HTR-8/SVneo (cell line): ENCODE measurements around the gene MRTO4.
A peak's percentile ranks its signal among the peaks of the same experiment; 100 is the strongest.
"Not testable (repeated sequence)": the region's sequence is repeated elsewhere in the genome, so short reads cannot be mapped to it uniquely, and the experiment has no call there.

ENCODE experiments used
- DNase-seq: peaks from one replicate; pipeline ENCODE4 v3.0.0; 2011; ENCODE audit warnings: low spot score, mixed read lengths; ENCODE audit not compliant: insufficient read length
- FAIRE-seq: peaks from 2 replicates; lab custom pipeline; 2011; peaks lifted over from hg19 to GRCh38; lab: Jason Lieb, UNC

The MRTO4 gene

DNA sequence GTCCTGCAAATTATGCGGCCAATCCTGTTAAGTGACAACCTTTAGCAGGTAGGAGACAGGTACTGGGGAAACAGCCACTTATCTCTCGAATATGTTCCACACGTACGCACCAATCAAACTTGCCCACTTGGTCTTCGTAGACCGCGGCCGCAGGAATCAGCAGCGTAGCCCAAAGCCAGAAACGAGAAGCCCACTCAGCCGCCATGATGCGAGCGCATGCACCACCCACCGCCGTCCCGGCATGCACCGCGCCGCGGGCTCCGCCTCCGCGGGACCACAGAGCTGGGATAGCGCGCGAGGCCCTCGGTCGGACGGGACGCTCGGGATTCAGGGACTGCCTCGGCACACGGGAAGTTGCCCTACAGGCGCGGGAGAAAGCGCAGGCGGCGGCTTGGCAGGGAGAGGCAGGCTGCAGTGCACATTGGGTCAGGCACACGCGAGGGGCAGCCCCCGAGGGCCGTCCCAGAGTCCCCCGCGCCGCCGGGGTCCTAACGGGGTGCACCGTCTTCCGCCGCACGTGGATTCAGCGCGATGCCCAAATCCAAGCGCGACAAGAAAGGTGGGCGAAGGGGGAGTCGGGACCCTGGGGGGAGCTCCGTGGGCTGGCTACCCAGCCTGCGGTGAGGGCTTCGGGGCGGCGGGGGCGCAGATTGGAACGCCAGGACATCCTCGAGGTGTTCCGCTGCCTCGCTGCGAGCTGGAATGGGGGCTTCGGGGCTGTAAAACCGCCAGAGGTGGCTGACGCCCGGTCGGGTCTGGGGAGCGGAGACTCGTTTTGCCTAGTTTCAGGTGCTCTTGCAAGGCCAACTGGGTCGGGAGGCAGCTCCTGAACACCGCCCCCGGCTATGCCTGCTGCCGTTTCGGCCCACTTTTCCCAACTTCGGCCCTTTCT lies at the start of gene MRTO4, which contains the start of gene EMC1:
Gene MRTO4, plus strand, starts transcription at position 501 of the 892 bp plus-strand sequence. Its CDS starts 31 bp downstream, at position 532.
Gene EMC1, minus strand, starts transcription at position 220 of the 892 bp plus-strand sequence. Its CDS starts 15 bp downstream, at position 205.
- DNase-seq (peak; percentile 80), FAIRE-seq (peak; percentile 69)

DNA sequence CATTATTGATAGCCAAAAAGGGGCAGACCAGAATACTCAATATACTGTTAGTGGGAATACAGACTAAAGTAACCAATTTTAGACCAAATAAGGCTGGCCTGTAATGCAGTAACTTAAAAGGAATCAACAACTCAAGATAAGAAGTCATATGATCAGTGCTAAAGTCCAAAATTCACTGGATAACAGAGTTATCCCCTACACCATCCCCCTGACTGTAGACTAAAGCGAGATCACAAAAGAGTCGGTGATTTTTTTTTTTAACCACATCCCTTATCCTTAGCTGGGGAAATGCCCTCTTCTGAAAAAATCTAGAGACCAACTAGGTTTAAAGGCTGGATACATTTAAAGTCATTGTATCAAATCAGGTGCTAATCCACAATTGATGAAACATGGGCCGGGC lies 49.2 kb upstream of the MRTO4 start:
- FAIRE-seq (no peak), DNase-seq (no peak)

DNA sequence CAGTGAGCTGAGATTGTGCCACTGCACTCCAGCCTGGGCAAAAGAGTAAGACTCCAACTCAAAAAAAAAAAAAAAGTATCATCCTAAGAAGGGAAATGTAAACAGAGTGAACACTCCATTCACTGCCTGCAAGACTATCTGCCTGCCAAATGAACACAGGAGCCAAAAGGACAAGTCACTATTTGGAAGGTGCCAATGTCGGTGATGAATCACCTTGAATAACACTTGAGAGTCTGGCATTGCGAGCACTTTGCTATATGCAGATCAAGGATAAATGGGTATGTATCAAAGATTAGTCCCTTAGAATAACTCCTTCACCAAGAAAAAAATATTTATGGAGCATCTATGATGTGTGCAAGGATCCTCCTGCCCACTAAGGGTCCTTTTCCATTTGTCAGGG lies 48.2 kb upstream of the MRTO4 start:
- DNase-seq, result no peak
- no peak for FAIRE-seq

- no peak for DNase-seq
- no peak for FAIRE-seq
These were observed 46.9 kb upstream of the MRTO4 start for GRCh38 chr1:19204446-19205266.

GRCh38 chr1:19205403-19205802 lies 46.2 kb upstream of the MRTO4 start:
- DNase-seq, result no peak
- FAIRE-seq, result no peak

DNA sequence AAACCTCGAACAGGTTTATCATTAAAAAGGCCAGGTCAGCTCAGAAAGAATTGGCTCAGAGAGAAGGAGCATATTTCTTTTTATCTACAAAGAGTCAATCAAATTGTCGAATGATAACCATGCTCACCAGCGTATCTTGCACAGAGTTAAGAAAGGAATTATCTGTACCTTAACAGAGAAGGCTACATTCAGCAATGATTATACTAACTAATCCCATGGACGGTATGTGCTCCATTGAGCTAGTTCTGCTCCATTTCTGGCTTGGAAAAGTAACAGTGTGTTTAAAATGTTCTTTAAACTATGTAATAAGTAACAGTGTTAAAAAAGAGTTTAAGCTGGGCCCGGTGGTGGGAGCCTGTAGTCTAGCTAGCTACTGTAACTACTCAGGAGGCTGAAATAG lies 45.8 kb upstream of the MRTO4 start:
- FAIRE-seq (no peak), DNase-seq (no peak)

- FAIRE-seq (no peak), DNase-seq (no peak)
These were observed 44.7 kb upstream of the MRTO4 start for GRCh38 chr1:19206947-19207346.

DNA sequence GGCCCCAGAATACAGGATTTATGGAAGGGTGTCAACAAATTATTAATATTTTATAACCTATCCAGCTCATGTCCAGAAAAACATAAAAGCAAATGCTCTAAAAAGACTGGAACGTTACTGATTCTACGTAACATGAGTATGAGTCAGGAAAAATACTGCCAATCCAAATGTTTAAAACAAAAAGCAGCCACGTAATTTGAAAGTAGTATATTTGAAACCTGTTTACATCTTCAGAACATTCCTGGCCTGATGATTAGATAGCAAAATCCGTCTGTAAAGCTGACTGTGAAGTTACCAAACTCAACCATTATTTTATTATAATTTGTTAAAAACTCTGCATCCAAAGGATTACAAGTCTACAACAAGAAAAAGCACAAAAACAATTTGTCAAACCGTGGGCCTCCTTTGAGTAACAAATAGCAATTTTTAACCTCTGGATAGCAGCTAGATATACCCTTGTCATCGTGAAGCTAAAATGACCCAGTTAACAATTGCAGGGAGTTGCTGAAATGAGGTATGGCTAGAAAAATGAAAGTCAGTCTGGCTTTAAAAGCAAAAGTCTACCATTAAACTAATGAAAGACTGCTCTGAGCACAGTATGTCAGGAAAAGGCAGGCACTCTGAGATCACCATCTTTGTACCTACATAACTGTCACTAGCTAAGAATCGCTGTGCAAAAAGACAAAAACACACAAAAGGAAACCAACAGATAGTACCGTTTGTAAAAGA lies 42.7 kb upstream of the MRTO4 start:
- FAIRE-seq (no peak), DNase-seq (no peak)

GRCh38 chr1:19209439-19209989 lies 42.1 kb upstream of the MRTO4 start:
- FAIRE-seq (no peak), DNase-seq (no peak)

- FAIRE-seq (peak; percentile 92), DNase-seq (peak; percentile 93)
These were observed 41.4 kb upstream of the MRTO4 start, which contains the start of gene UBR4 for GRCh38 chr1:19209990-19210771. UBR4 (minus strand) TSS chr1:19210266; CDS start chr1:19210248, 18 bp downstream.

DNA sequence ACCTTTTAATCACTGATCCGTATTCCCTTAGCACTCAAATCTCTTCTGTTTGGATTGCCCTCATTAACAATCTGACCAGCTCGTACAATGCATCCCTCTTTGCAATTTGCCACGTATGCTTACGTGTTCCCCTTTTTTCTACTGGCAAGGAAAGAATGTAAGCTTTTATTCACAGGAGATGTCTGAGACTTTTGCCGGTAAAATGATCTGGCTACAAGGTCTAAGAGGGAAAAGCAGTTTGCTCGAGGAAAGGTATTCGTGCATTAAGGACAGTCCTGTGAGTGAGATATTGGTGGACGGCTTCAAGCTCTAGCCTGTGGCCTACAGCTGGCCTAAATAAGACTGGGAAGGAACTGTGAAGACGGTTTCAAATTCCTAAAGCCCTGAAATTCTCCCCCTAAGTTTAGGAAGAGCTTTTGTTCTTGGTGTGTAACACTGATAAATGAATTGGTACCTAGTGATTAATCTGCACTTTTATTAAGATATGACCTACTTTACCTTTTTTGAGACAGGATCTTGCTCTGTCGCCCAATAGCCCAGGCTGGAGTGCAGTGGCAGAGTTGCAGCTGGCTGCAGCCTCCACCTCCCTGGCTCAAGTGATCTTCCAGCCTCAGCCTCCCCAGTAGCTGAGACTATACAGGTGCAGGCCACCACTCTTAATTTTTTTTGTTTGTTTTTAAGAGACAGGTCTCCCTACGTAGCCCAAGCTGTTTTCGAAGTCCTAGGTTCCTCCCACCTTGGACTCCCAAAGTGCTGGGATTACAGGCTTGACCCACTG lies 40.6 kb upstream of the MRTO4 start:
- FAIRE-seq, result no peak

GRCh38 chr1:19212167-19212566 lies 39.4 kb upstream of the MRTO4 start:
- FAIRE-seq (no peak), DNase-seq (no peak)

More for the DNA sequence above, 40.6 kb upstream of the MRTO4 start:
- DNase-seq, result no peak

GRCh38 chr1:19213580-19213979 lies 38.0 kb upstream of the MRTO4 start:
- FAIRE-seq (no peak), DNase-seq (no peak)

DNA sequence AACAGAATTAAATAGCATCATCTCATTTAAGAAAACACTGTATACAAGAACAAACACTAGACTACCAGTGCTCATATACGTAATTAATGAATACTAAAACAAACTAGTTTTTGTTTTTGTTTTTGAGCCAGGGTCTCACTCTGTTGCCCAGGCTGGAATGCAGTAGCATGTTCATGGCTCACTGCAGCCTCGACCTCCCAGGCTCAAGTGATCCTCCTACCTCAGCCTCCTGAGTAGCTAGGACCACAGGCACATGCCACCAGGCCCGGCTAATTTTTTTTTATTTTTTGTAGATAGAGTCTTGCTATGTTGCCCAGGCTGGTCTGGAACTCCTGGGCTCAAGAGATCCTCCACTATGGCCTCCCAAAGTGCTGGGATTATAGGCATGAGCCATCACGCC lies 35.0 kb upstream of the MRTO4 start:
- not testable (repeated sequence) for DNase-seq, FAIRE-seq

DNA sequence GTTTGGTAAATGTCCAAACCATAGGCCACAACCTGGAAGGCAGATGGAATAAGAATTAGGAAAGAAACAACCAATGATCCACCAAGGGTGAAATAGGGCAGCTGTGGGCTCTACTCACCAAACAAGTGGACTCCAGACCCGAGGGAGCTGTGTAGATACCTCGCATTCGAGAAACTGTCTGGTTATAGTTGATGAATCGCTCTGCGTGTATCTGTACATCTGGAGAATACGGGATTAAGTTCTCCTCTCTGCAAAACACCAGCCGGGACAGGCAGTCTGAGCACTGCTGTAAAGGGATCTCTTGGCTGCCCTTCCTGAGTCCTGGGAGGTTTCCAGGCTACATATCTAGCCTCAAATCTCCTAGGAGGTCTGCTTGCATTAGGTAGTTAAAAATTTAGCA lies 32.2 kb upstream of the MRTO4 start:
- DNase-seq, result no peak
- FAIRE-seq, result no peak

DNA sequence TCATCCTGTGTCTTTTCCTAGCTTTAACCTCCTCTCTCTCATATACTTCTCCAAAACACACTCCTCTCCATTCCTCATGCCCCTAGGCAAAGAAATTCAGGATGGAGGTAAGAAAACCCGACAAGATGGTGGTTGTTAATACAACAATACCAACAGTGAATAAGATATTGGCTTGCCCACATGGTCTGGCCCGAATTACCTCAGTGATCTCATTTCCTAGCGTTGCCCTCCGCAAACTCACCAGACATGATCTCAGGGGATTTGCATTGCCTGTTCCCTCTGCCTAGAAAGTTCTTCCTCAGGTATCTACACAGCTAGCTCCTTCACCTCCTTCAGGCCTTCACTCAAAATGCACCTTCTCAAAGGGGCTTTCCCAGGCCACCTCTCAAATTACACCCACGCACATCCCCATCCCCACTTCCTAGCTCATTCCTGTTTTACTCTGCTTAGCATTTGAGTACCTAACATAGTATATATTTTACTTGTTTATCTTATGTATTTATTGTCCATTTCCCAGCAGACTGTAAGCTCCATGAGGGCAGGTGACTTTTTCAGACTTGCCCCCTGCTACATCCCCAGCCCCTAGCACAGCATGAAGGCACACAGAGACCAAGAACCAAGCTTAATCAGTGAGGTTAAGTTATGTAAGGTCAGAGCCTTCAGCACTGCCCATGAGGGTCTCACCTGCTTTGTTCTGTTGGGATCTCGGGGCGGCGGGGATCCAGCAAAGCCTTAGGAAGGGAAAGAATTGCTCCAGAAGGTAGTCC lies 31.3 kb upstream of the MRTO4 start:
- FAIRE-seq, result no peak
- no peak for DNase-seq

DNA sequence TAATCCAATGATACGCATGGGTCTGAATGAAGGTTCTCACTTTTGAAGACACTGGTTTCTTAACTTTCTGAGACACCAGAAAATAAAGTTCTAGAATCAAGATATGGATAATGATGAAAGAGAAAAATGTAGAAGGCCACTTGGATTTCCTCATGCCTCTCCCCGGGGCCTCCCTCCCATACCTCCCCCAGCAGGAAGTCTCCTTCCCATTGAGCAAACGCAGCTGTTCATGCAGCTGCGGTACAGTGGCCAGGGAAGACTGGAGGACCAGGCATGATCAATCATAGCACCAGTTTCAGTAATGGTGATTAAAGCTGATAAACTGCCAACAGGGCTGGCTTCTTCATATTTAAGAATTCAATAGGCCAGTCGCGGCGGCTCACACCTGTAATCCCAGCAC lies 30.6 kb upstream of the MRTO4 start:
- no peak for DNase-seq
- FAIRE-seq, result no peak

DNA sequence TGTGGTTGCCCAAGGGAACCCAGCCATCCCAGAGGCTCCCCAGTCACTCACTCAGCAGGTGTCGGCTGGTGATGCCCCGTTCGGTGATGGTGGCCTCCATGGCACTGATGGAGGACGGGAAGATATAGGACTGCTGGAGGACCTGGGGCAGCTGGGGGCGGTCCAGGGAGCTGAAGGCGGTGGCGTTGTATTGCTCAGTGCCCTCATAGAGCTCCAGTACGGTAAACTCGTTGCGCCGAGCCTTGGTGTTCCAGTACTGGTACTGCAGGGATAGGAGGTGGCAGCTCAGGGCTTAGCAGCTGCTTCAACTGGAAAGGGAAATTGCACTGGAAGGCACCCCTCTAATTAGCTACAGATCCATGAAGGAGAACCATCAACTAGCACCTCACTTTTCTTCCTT lies 29.0 kb upstream of the MRTO4 start:
- FAIRE-seq, result no peak
- no peak for DNase-seq
